LNCaP clone FGC (cell line): Measurements from ENCODE around the gene EPHA3.

Source experiments
- DNase-seq: peaks from one replicate; pipeline ENCODE4 v3.0.0-alpha.2; 2011; ENCODE audit warnings: low read depth
- H3K4me3 ChIP-seq: 2 replicates; pipeline ENCODE4 v1.5.1; 2011; ENCODE audit warnings: mild to moderate bottlenecking, low read depth, low read length, control low read depth
- CTCF ChIP-seq: IDR thresholded peaks from 2 replicates; pipeline ENCODE4 v1.5.1; 2012; ENCODE audit warnings: mild to moderate bottlenecking; ENCODE audit not compliant: control insufficient read depth, insufficient read depth; ENCODE audit errors: extremely low read depth

EPHA3 gene

DNA sequence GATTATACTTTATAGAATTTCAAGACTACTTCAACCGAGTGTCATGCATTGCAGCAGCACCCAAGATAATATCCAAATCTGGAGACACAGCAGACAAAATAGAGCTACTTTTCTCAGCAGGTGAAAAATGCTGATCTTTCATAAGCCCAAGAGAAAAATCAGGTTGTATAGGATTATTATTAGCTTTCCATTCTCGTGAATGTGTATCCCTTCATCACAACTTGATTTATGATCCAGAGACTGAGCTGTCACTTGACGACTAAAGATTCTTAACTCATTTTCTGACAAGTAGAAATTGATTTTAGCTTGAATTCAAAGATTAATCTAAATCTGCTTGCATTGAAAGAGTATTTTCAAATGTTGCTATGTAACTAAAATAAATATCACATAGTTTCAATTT lies 32.4 kb downstream of the EPHA3 start:
- no peak overlapping the region for H3K4me3 ChIP-seq
- TF ChIP-seq CTCF: no peak
- no peak for DNase-seq

DNA sequence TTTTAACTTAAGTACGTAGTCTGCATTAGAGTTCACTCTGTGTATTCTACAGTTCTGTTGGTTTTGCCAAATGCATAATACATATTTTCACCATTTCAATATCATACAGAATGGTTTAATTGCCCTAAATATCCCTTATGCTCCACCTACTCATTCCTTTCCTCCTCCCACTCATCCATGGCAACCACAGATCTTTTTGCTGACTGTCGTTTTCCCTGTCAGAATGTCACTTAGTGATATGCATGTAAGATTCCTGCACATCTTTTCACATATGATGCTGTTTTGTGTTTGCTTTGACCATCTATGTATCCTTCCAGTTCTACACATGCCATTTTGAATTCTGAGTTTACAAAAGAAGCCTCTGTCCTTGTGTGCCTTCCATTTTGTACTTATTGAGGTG lies 36.7 kb downstream of the EPHA3 start:
- TF ChIP-seq CTCF: no peak
- no peak for DNase-seq
- no peak overlapping the region for H3K4me3 ChIP-seq

DNA sequence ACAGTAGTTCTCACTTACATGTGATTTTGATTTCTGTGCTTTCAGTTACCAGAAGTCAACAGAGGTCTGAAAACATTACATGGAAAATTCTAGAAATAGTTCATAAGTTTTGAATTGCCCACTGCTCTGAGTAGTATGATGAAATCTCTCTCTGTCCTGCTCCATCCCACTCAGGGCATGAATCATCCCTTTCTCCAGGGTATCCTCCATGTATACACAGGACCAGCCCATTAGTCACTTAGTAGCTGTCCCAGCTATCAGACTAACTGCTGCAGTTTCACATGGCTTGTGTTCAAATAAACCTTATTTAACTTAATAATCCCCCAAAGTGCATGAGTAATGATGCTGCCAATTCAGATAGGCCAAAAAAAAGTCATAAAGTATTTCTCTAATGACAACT lies 38.6 kb downstream of the EPHA3 start:
- TF ChIP-seq CTCF: no peak
- DNase-seq: no peak
- no peak overlapping the region for H3K4me3 ChIP-seq

- no peak for TF ChIP-seq CTCF
These were observed 47.0 kb downstream of the EPHA3 start for GRCh38 chr3:89154416-89154815.

GRCh38 chr3:89155811-89156210 lies 48.4 kb downstream of the EPHA3 start:
- TF ChIP-seq CTCF: no peak
- DNase-seq: no peak
- no peak overlapping the region for H3K4me3 ChIP-seq

More at GRCh38 chr3:89154416-89154815, 47.0 kb downstream of the EPHA3 start:
- DNase-seq: no peak
- H3K4me3 ChIP-seq: no peak overlapping the region

GRCh38 chr3:89157575-89157974 lies 50.2 kb downstream of the EPHA3 start:
- TF ChIP-seq CTCF: no peak

GRCh38 chr3:89159605-89160004 lies 52.2 kb downstream of the EPHA3 start:
- DNase-seq: no peak
- H3K4me3 ChIP-seq: no peak overlapping the region
- no peak for TF ChIP-seq CTCF

More at GRCh38 chr3:89157575-89157974, 50.2 kb downstream of the EPHA3 start:
- no peak for DNase-seq
- no peak overlapping the region for H3K4me3 ChIP-seq
